ENCODE results near the gene PDE9A.

The PDE9A gene

GRCh38 chr21:42644223-42645208, 8.9 kb upstream of the PDE9A start:
- no peak for DNase-seq

GRCh38 chr21:42645211-42646075, 8.0 kb upstream of the PDE9A start:
- DNase-seq, result no peak

- DNase-seq, result no peak
These were observed 7.2 kb upstream of the PDE9A start for GRCh38 chr21:42646076-42646825.

GRCh38 chr21:42646836-42647235, 6.6 kb upstream of the PDE9A start:
- no peak for DNase-seq

- DNase-seq, result no peak
These were observed 4.8 kb upstream of the PDE9A start for GRCh38 chr21:42648606-42649005.

- DNase-seq, result no peak
These were observed 4.0 kb upstream of the PDE9A start for GRCh38 chr21:42649122-42650032.

GRCh38 chr21:42650033-42650370, 3.4 kb upstream of the PDE9A start:
- no peak for DNase-seq

- no peak for DNase-seq
These were observed 2.7 kb upstream of the PDE9A start for GRCh38 chr21:42650441-42651421.

GRCh38 chr21:42651515-42652401, 1.7 kb upstream of the PDE9A start:
- DNase-seq, result no peak

- no peak for DNase-seq
These were observed 742 bp upstream of the PDE9A start for GRCh38 chr21:42652527-42653230.

GRCh38 chr21:42654179-42654912, 925 bp downstream of the PDE9A start:
- DNase-seq, result no peak

GRCh38 chr21:42654913-42655795, 1.7 kb downstream of the PDE9A start:
- DNase-seq, result no peak

- DNase-seq, result no peak
These were observed 2.7 kb downstream of the PDE9A start for GRCh38 chr21:42655796-42656770.

- no peak for DNase-seq
These were observed 3.5 kb downstream of the PDE9A start for GRCh38 chr21:42656872-42657271.

GRCh38 chr21:42657676-42658319, 4.4 kb downstream of the PDE9A start:
- no peak for DNase-seq

Data from activated CD4-positive, alpha-beta T cell treated with anti-CD3 and anti-CD28 coated beads for 1 hour (primary cell).